ENCODE measurements around the gene AK4. TPM values are rescaled to one million over a fixed set of nuclear protein-coding genes. Genes with fewer than 3 reads are reported as not detected.
"Not testable (repeated sequence)": the region's sequence is repeated elsewhere in the genome, so short reads cannot be mapped to it uniquely, and the experiment has no call there.

AK4 gene
- total RNA-seq, 1 experiment from 2014 or later, result 48.5 TPM

GRCh38 chr1:65150583-65151263 is 2.7 kb downstream of the AK4 start:
- no peak for DNase-seq (ENCODE audit: low read depth)

GRCh38 chr1:65151641-65152040 is 3.6 kb downstream of the AK4 start:
- DNase-seq (ENCODE audit: low read depth), result no peak

- DNase-seq (ENCODE audit: low read depth), result no peak
Measured at GRCh38 chr1:65153635-65154034, 5.6 kb downstream of the AK4 start.

GRCh38 chr1:65156910-65157545 is 9.0 kb downstream of the AK4 start:
- no peak for DNase-seq (ENCODE audit: low read depth)

GRCh38 chr1:65157546-65157941 is 9.5 kb downstream of the AK4 start:
- no peak for DNase-seq (ENCODE audit: low read depth)

- not testable (repeated sequence) for DNase-seq (ENCODE audit: low read depth)
Measured at GRCh38 chr1:65159291-65159688, 11.3 kb downstream of the AK4 start.

GRCh38 chr1:65159801-65160523 is 12.0 kb downstream of the AK4 start:
- DNase-seq (ENCODE audit: low read depth), result no peak

GRCh38 chr1:65163201-65163805 is 15.3 kb downstream of the AK4 start:
- no peak for DNase-seq (ENCODE audit: low read depth)

- not testable (repeated sequence) for DNase-seq (ENCODE audit: low read depth)
Measured at GRCh38 chr1:65164101-65164500, 16.1 kb downstream of the AK4 start.

- DNase-seq (ENCODE audit: low read depth), result peak; percentile 46
Measured at GRCh38 chr1:65164633-65165032, 16.6 kb downstream of the AK4 start.

GRCh38 chr1:65165269-65165993 is 17.4 kb downstream of the AK4 start:
- no peak for DNase-seq (ENCODE audit: low read depth)

GRCh38 chr1:65166572-65167305 is 18.7 kb downstream of the AK4 start:
- no peak for DNase-seq (ENCODE audit: low read depth)

GRCh38 chr1:65167586-65168242 is 19.7 kb downstream of the AK4 start:
- DNase-seq (ENCODE audit: low read depth), result no peak

GRCh38 chr1:65168867-65169266 is 20.9 kb downstream of the AK4 start:
- no peak for DNase-seq (ENCODE audit: low read depth)

- peak; percentile 92 for DNase-seq (ENCODE audit: low read depth)
Measured at GRCh38 chr1:65170511-65171142, 22.6 kb downstream of the AK4 start.

GRCh38 chr1:65172936-65173690 is 25.1 kb downstream of the AK4 start:
- DNase-seq (ENCODE audit: low read depth), result peak; percentile 40

GRCh38 chr1:65174585-65174984 is 26.6 kb downstream of the AK4 start:
- DNase-seq (ENCODE audit: low read depth), result peak; percentile 97

- peak; percentile 27 for DNase-seq (ENCODE audit: low read depth)
Measured at GRCh38 chr1:65175171-65176055, 27.4 kb downstream of the AK4 start.
